HepG2 (cell line): ENCODE data around the gene TEF. TPM values are rescaled to one million over a fixed set of nuclear protein-coding genes. Genes with fewer than 3 reads are reported as not detected.

Experiments
- BHLHE40 ChIP-seq: IDR thresholded peaks from 2 replicates; pipeline ENCODE4 v1.6.1; 2011; ENCODE audit warnings: low read length, improper control_type of control experiment
- ETV5 ChIP-seq: IDR thresholded peaks from 2 replicates; pipeline ENCODE4 v1.6.1; 2018; ENCODE audit warnings: missing biosample characterization, missing genetic modification reagents, inconsistent platforms, borderline replicate concordance
- KLF6 ChIP-seq: IDR thresholded peaks from 2 replicates; pipeline ENCODE4 v1.8.0; 2016; ENCODE audit warnings: missing biosample characterization, missing genetic modification reagents
- MAFG ChIP-seq: sonication (generic); formaldehyde crosslinking; IDR thresholded peaks from 2 replicates; pipeline ENCODE4 v1.5.1; 2020; ENCODE audit warnings: mild to moderate bottlenecking, missing genetic modification reagents
- MYC ChIP-seq: sonication (generic); formaldehyde crosslinking; IDR thresholded peaks from 2 replicates; pipeline ENCODE4 v1.9.0; 2021; ENCODE audit warnings: missing genetic modification reagents, borderline replicate concordance
- NR2F1 ChIP-seq, 2 experiments: fragments of 450-650 bp in 1 of 2; formaldehyde crosslinking in 1 of 2; IDR thresholded peaks; 2 replicates each; pipeline versions ENCODE4 v1.5.0 to v1.6.1; 2016 to 2020; ENCODE audit warnings: mild to moderate bottlenecking in 1 of 2, missing compliant biosample characterization in 1 of 2, missing genetic modification reagents in 1 of 2, moderate library complexity in 1 of 2
- POLR2AphosphoS5 ChIP-seq: IDR thresholded peaks from 2 replicates; pipeline ENCODE4 v1.6.1; 2012; ENCODE audit warnings: low read depth, low read length
- SOX6 ChIP-seq, 2 experiments: fragments of 450-650 bp in 1 of 2; sonication (generic) in 1 of 2; formaldehyde crosslinking in 1 of 2; IDR thresholded peaks; 2 replicates each; pipeline versions ENCODE4 v1.4.0 to v1.6.1; 2017 to 2020; ENCODE audit warnings: antibody characterized with exemption in 1 of 2, mild to moderate bottlenecking in 1 of 2, missing genetic modification reagents in 1 of 2
- YEATS2 ChIP-seq: sonication (generic); formaldehyde crosslinking; IDR thresholded peaks from 2 replicates; pipeline ENCODE4 v1.4.0; 2020; ENCODE audit warnings: missing genetic modification reagents, borderline replicate concordance
- ZBTB3 ChIP-seq: sonication (generic); formaldehyde crosslinking; IDR thresholded peaks from 2 replicates; pipeline ENCODE4 v1.4.0; 2020; ENCODE audit warnings: low read depth, mild to moderate bottlenecking, moderate library complexity, missing genetic modification reagents, borderline replicate concordance
- ZNF746 ChIP-seq: sonication (generic); formaldehyde crosslinking; IDR thresholded peaks from 2 replicates; pipeline ENCODE4 v1.8.0; 2022; ENCODE audit warnings: mild to moderate bottlenecking, missing genetic modification reagents
- ZNF768 ChIP-seq: sonication (generic); formaldehyde crosslinking; IDR thresholded peaks from 2 replicates; pipeline ENCODE4 v1.4.0; 2020; ENCODE audit warnings: missing genetic modification reagents
- polyA plus RNA-seq, 8 experiments: library from polyadenylated mRNA; depleted of rRNA in 3 of 8; stranded (reverse) in 7 of 8; unstranded in 1 of 8; fragments of >200 nt; fragmentation: Illumina TruSeq in 4 of 8; extraction: Trizol in 4 of 8; gene quantifications; 2 replicates each; pipeline versions ENCODE4 v1.2.1 to v1.2.3, GENCODE V29; 2011 to 2016; ENCODE audit warnings: low read depth in 4 of 8, missing spikeins in 1 of 8, mixed read lengths in 1 of 8; ENCODE audit not compliant: insufficient read depth in 1 of 8
- total RNA-seq, 5 experiments: library from RNA; depleted of rRNA; stranded (reverse); fragments of >200 nt; fragmentation: Illumina TruSeq; extraction: Trizol; gene quantifications; 2 replicates each; pipeline ENCODE4 v1.2.3, GENCODE V29; 2016; ENCODE audit warnings: low read depth in 1 of 5
- TF ChIP-seq, protein P1 (sequence below), 2 experiments: sonication (generic) in 1 of 2; formaldehyde crosslinking in 1 of 2; IDR thresholded peaks; 2 replicates each; pipeline versions ENCODE4 v1.4.0 to v1.6.1; 2016 to 2020; ENCODE audit warnings: borderline replicate concordance in 1 of 2, low read depth in 1 of 2, mild to moderate bottlenecking in 1 of 2, missing genetic modification reagents in 1 of 2
- TF ChIP-seq, protein P2 (sequence below): conservative IDR thresholded peaks from 2 replicates; pipeline ENCODE4 v1.6.1; 2018; ENCODE audit warnings: missing genetic modification reagents
- TF ChIP-seq, protein P3 (sequence below): sonication (generic); formaldehyde crosslinking; IDR thresholded peaks from 2 replicates; pipeline ENCODE4 v1.5.0; 2020; ENCODE audit warnings: missing genetic modification reagents
- TF ChIP-seq, protein P4 (sequence below): sonication (generic); formaldehyde crosslinking; IDR thresholded peaks from 2 replicates; pipeline ENCODE4 v1.4.0; 2020; ENCODE audit warnings: missing genetic modification reagents
- TF ChIP-seq, protein P5 (sequence below): sonication (generic); formaldehyde crosslinking; IDR thresholded peaks from 2 replicates; pipeline ENCODE4 v1.8.1; 2023; ENCODE audit warnings: mild to moderate bottlenecking, missing genetic modification reagents
- TF ChIP-seq, protein P6 (sequence below): fragments of 450-650 bp; IDR thresholded peaks from 2 replicates; pipeline ENCODE4 v1.6.1; 2016

TEF gene
- total and polyA plus RNA-seq, 2 of the 13 experiments (the other 11 are each of a cell fraction or from before 2014, with no cell fraction given): 7.6 to 11.2 TPM

DNA sequence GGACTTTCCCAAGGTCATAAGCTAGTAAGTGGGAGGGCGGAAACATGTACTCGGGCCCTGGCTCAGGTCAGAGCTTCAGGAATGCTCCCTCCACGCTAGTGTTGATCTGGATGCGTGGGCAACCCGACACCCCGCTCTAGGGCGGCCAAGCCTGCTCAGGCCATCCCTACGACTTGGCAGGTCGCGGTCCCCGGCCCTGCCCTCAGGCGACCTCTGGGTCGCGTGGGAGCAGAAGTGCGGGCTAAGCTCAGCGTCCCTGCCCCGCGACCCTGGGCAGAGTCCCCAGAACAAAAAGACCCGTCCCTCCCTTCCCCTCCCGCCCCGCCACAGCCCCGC, 781 bp upstream of the TEF start (continued):
- no peak for TF ChIP-seq YEATS2
- TF ChIP-seq, protein P1, sequence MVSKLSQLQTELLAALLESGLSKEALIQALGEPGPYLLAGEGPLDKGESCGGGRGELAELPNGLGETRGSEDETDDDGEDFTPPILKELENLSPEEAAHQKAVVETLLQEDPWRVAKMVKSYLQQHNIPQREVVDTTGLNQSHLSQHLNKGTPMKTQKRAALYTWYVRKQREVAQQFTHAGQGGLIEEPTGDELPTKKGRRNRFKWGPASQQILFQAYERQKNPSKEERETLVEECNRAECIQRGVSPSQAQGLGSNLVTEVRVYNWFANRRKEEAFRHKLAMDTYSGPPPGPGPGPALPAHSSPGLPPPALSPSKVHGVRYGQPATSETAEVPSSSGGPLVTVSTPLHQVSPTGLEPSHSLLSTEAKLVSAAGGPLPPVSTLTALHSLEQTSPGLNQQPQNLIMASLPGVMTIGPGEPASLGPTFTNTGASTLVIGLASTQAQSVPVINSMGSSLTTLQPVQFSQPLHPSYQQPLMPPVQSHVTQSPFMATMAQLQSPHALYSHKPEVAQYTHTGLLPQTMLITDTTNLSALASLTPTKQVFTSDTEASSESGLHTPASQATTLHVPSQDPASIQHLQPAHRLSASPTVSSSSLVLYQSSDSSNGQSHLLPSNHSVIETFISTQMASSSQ (IDR thresholded peaks at IDR 0.05; ENCODE audit: low read depth): no peak
- TF ChIP-seq, protein P1 (CRISPR knock-in tag; IDR thresholded peaks at IDR 0.05; ENCODE audit: borderline replicate concordance): no peak; the same call in 1 of the 2 replicates
- peak; percentile 65 for TF ChIP-seq POLR2AphosphoS5
- no peak for TF ChIP-seq SOX6 (IDR thresholded peaks at IDR 0.05)
- peak; percentile 62 for TF ChIP-seq SOX6 (CRISPR knock-in tag; IDR thresholded peaks at IDR 0.05)
- TF ChIP-seq ZBTB3: no peak
- TF ChIP-seq, protein P2, sequence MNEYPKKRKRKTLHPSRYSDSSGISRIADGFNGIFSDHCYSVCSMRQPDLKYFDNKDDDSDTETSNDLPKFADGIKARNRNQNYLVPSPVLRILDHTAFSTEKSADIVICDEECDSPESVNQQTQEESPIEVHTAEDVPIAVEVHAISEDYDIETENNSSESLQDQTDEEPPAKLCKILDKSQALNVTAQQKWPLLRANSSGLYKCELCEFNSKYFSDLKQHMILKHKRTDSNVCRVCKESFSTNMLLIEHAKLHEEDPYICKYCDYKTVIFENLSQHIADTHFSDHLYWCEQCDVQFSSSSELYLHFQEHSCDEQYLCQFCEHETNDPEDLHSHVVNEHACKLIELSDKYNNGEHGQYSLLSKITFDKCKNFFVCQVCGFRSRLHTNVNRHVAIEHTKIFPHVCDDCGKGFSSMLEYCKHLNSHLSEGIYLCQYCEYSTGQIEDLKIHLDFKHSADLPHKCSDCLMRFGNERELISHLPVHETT (CRISPR knock-in tag): no peak
- peak; percentile 95 for TF ChIP-seq BHLHE40
- TF ChIP-seq ZNF768 (CRISPR knock-in tag): peak; percentile 33; the same call in 1 of the 2 replicates
- TF ChIP-seq, protein P3, sequence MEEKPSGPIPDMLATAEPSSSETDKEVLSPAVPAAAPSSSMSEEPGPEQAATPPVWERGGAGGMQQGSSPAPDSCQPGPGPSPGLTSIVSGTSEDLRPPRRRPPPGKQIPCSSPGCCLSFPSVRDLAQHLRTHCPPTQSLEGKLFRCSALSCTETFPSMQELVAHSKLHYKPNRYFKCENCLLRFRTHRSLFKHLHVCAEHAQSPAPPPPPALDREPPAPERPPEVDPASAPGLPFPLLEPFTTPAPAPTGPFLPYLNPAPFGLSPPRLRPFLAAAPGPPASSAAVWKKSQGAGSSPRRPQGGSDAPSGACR (CRISPR knock-in tag): no peak
- peak; percentile 16 for TF ChIP-seq KLF6 (CRISPR knock-in tag)
- TF ChIP-seq ZNF746: peak; percentile 79; the same call in 1 of the 2 replicates
- TF ChIP-seq, protein P4, sequence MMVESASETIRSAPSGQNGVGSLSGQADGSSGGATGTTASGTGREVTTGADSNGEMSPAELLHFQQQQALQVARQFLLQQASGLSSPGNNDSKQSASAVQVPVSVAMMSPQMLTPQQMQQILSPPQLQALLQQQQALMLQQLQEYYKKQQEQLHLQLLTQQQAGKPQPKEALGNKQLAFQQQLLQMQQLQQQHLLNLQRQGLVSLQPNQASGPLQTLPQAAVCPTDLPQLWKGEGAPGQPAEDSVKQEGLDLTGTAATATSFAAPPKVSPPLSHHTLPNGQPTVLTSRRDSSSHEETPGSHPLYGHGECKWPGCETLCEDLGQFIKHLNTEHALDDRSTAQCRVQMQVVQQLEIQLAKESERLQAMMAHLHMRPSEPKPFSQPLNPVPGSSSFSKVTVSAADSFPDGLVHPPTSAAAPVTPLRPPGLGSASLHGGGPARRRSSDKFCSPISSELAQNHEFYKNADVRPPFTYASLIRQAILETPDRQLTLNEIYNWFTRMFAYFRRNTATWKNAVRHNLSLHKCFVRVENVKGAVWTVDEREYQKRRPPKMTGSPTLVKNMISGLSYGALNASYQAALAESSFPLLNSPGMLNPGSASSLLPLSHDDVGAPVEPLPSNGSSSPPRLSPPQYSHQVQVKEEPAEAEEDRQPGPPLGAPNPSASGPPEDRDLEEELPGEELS: no peak
- TF ChIP-seq NR2F1 (CRISPR knock-in tag; IDR thresholded peaks at IDR 0.05): peak in 1 of 2 experiments; percentile 78; a peak in 2 of 4 replicates
- TF ChIP-seq MYC (CRISPR knock-in tag): peak; percentile 70
- TF ChIP-seq MAFG: no peak
- TF ChIP-seq, protein P5, sequence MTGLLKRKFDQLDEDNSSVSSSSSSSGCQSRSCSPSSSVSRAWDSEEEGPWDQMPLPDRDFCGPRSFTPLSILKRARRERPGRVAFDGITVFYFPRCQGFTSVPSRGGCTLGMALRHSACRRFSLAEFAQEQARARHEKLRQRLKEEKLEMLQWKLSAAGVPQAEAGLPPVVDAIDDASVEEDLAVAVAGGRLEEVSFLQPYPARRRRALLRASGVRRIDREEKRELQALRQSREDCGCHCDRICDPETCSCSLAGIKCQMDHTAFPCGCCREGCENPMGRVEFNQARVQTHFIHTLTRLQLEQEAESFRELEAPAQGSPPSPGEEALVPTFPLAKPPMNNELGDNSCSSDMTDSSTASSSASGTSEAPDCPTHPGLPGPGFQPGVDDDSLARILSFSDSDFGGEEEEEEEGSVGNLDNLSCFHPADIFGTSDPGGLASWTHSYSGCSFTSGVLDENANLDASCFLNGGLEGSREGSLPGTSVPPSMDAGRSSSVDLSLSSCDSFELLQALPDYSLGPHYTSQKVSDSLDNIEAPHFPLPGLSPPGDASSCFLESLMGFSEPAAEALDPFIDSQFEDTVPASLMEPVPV (CRISPR knock-in tag): peak; percentile 62; the same call in 1 of the 2 replicates
- TF ChIP-seq, protein P6, sequence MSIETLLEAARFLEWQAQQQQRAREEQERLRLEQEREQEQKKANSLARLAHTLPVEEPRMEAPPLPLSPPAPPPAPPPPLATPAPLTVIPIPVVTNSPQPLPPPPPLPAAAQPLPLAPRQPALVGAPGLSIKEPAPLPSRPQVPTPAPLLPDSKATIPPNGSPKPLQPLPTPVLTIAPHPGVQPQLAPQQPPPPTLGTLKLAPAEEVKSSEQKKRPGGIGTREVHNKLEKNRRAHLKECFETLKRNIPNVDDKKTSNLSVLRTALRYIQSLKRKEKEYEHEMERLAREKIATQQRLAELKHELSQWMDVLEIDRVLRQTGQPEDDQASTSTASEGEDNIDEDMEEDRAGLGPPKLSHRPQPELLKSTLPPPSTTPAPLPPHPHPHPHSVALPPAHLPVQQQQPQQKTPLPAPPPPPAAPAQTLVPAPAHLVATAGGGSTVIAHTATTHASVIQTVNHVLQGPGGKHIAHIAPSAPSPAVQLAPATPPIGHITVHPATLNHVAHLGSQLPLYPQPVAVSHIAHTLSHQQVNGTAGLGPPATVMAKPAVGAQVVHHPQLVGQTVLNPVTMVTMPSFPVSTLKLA: no peak
- peak; percentile 50; the same call in 1 of the 2 replicates for TF ChIP-seq ETV5
